K562 (cell line): ENCODE measurements around the gene DTHD1. TPM values are rescaled to one million over a fixed set of nuclear protein-coding genes. Genes with fewer than 3 reads are reported as not detected.

Experiments used
- ATAC-seq: fragments of 200-7000 bp; cut with Tn5 transposase; 3 replicates; pipeline ENCODE4 v1.9.1; 2020; ENCODE audit warnings: moderate library complexity
- BruUV-seq: library from RNA; stranded (reverse); fragments of 400-500 nt; replicated peaks from 2 replicates; lab custom pipeline; 2021; lab: Mats Ljungman, UMichigan
- CTCF ChIA-PET: fragments of 300-600 bp; formaldehyde crosslinking; extraction: SDS; loops from one replicate; lab custom pipeline; 2021; ENCODE audit warnings: low intra/inter-chr PET ratio; lab: Yijun Ruan, JAX
- POLR2A ChIA-PET: fragments of 300-600, 350-650 bp; sonication (Branson Sonifier 250); formaldehyde crosslinking; extraction: SDS; loops from one replicate; lab custom pipeline; 2021; ENCODE audit warnings: antibody characterized with exemption, inconsistent platforms; lab: Yijun Ruan, JAX
- DNase-seq, 4 experiments: peaks; one replicate each; pipeline versions ENCODE4 v3.0.0 to v3.0.0-alpha.2; 2011 to 2018; ENCODE audit warnings: low spot score in 3 of 4, mixed read lengths in 3 of 4; ENCODE audit errors: extremely low read depth in 1 of 4
- FAIRE-seq: peaks from 2 replicates; lab custom pipeline; 2011; peaks lifted over from hg19 to GRCh38; lab: Jason Lieb, UNC
- H2AFZ ChIP-seq: 2 replicates; pipeline ENCODE4 v1.6.0; 2011; ENCODE audit warnings: low read depth, low read length, control low read depth, inconsistent platforms
- H3K27ac ChIP-seq: fragments of 200-600 bp; 3 replicates; pipeline ENCODE4 v1.8.0; 2011; ENCODE audit warnings: low read depth, mild to moderate bottlenecking, control low read depth, inconsistent platforms, low read length, moderate library complexity, mixed read lengths; ENCODE audit errors: extremely low read depth
- H3K27me3 ChIP-seq, 2 experiments: fragments of 300-600 bp in 1 of 2; 2 replicates in 1 of 2; 3 replicates in 1 of 2; pipeline versions ENCODE4 v1.6.0 to v1.8.0; 2011; ENCODE audit warnings: inconsistent platforms in 2 of 2, low read length in 2 of 2, mild to moderate bottlenecking in 1 of 2, mixed read lengths in 1 of 2, moderate library complexity in 1 of 2; ENCODE audit not compliant: control insufficient read depth in 2 of 2, insufficient read depth in 2 of 2
- H3K36me3 ChIP-seq: fragments of 300-600 bp; 3 replicates; pipeline ENCODE4 v1.8.0; 2011; ENCODE audit warnings: mild to moderate bottlenecking, low read length, inconsistent platforms; ENCODE audit not compliant: control insufficient read depth, insufficient read depth
- H3K4me1 ChIP-seq, 2 experiments: fragments of 200-600 bp in 1 of 2; replicated peaks in 1 of 2; 2 replicates in 1 of 2; 3 replicates in 1 of 2; pipeline versions ENCODE4 v1.5.1 to v1.8.0; 2011; ENCODE audit warnings: inconsistent platforms in 2 of 2, low read length in 2 of 2, mild to moderate bottlenecking in 1 of 2, mixed read lengths in 1 of 2, moderate library complexity in 1 of 2; ENCODE audit not compliant: control insufficient read depth in 2 of 2, insufficient read depth in 2 of 2
- H3K4me2 ChIP-seq: 2 replicates; pipeline ENCODE4 v1.6.1; 2011; ENCODE audit warnings: low read length, control low read depth, inconsistent platforms, mixed read lengths; ENCODE audit not compliant: insufficient read depth
- H3K4me3 ChIP-seq: fragments of 200-600 bp; sonication (generic), shearing (Covaris generic); 2 replicates; pipeline ENCODE4 v1.5.1; 2016; ENCODE audit warnings: control low read depth, inconsistent platforms
- H3K79me2 ChIP-seq: fragments of 200-600 bp; 3 replicates; pipeline ENCODE4 v1.8.0; 2011; ENCODE audit warnings: low read length, inconsistent platforms; ENCODE audit not compliant: control insufficient read depth, insufficient read depth
- H3K9ac ChIP-seq, 2 experiments: 2 replicates each; pipeline versions ENCODE4 v1.6.0 to v1.6.1; 2011; ENCODE audit warnings: low read depth in 2 of 2, low read length in 2 of 2, control low read depth in 1 of 2, inconsistent platforms in 1 of 2, mild to moderate bottlenecking in 1 of 2, mixed read lengths in 1 of 2; ENCODE audit not compliant: insufficient read depth in 1 of 2
- H3K9me1 ChIP-seq: one replicate; pipeline ENCODE4 v1.6.0; 2011; ENCODE audit warnings: inconsistent platforms, mild to moderate bottlenecking, low read length, moderate library complexity; ENCODE audit not compliant: control insufficient read depth, insufficient read depth
- H3K9me3 ChIP-seq: replicated peaks from 2 replicates; pipeline ENCODE4 v1.5.1; 2011; ENCODE audit warnings: low read depth, low read length, inconsistent platforms; ENCODE audit not compliant: control insufficient read depth, insufficient read depth
- H4K20me1 ChIP-seq: replicated peaks from 2 replicates; pipeline ENCODE4 v1.6.1; 2011; ENCODE audit warnings: low read length, inconsistent platforms, mixed read lengths; ENCODE audit not compliant: control insufficient read depth, insufficient read depth
- MTA1 ChIP-seq: fragments of 450-650 bp; IDR thresholded peaks from 2 replicates; pipeline ENCODE4 v1.6.1; 2017; ENCODE audit warnings: borderline replicate concordance
- MYNN ChIP-seq, 2 experiments: sonication (generic); formaldehyde crosslinking in 1 of 2; IDR thresholded peaks; 2 replicates each; pipeline versions ENCODE4 v1.5.0 to v1.6.1; 2016 to 2020; ENCODE audit warnings: antibody characterized with exemption in 1 of 2, missing genetic modification reagents in 1 of 2
- WGBS: fragments of 100-300 bp; shearing (Covaris generic); methylation state at CpG from one replicate; pipeline ENCODE4 v1.1.6; 2016; ENCODE audit warnings: low coverage, mixed read lengths; ENCODE audit not compliant: insufficient coverage; ENCODE audit errors: missing lambda C conversion rate; 5-methylcytosine and 5-hydroxymethylcytosine counted together
- in situ Hi-C: fragments of 300-500 bp; cut with MboI; formaldehyde crosslinking; loops from 4 replicates; pipeline ENCODE4 v1.15.0; 2018; ENCODE audit warnings: inconsistent platforms, mixed read lengths
- intact Hi-C: fragments of 100-400 bp; cut with micrococcal nuclease; formaldehyde crosslinking; loops from 2 replicates; pipeline ENCODE4 v1.14.2; 2022
- polyA plus RNA-seq, 8 experiments: library from polyadenylated mRNA; depleted of rRNA in 4 of 8; stranded (reverse) in 5 of 8; unstranded in 3 of 8; fragments of >200 nt; fragmentation: Nextera tagmentation in 2 of 8; fragmentation: Illumina TruSeq in 1 of 8; extraction: Ambion mirVana in 2 of 8; extraction: Trizol in 1 of 8; gene quantifications; 2 replicates each; pipeline versions ENCODE4 v1.2.1 to v1.2.3, GENCODE V29; 2011 to 2014; ENCODE audit warnings: inconsistent platforms in 1 of 8, missing spikeins in 1 of 8
- total RNA-seq, 7 experiments: library from RNA; depleted of rRNA in 6 of 7; stranded (reverse); fragments of >200 nt in 6 of 7; fragmentation: Illumina TruSeq in 2 of 7; extraction: Trizol in 2 of 7; gene quantifications; 2 replicates each; pipeline versions ENCODE4 v1.2.1 to v1.2.3, GENCODE V29; 2011 to 2021; ENCODE audit warnings: low replicate concordance in 1 of 7
- TF ChIP-seq, protein P1 (sequence below): fragments of 450-650 bp; IDR thresholded peaks from 2 replicates; pipeline ENCODE4 v1.7.1; 2018; ENCODE audit warnings: mild to moderate bottlenecking, low read depth; ENCODE audit not compliant: partially characterized antibody

DTHD1 gene
- total and polyA plus RNA-seq, 9 of the 15 experiments (the other 6 are each of a cell fraction or from before 2014, with no cell fraction given), result not detected

DNA sequence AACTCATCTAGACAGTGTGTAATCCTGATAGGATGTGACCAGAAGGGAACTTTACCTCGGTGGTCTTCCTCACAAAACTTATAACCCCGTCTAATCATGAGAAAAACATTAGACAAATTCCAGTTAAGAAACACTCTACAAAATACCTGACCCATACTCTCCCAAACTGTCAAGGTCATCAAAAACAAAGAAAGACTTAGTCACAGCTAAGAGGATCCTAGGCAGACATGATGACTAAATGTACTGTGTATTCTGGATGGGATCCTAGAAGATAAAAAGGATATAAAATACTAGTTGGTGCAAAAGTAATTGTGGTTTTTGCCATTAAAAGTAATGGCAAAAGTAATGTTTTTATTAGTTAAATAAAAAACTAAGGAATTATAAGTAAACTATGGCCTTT is 81.6 kb downstream of the DTHD1 start (continued):
- TF ChIP-seq, protein P1, sequence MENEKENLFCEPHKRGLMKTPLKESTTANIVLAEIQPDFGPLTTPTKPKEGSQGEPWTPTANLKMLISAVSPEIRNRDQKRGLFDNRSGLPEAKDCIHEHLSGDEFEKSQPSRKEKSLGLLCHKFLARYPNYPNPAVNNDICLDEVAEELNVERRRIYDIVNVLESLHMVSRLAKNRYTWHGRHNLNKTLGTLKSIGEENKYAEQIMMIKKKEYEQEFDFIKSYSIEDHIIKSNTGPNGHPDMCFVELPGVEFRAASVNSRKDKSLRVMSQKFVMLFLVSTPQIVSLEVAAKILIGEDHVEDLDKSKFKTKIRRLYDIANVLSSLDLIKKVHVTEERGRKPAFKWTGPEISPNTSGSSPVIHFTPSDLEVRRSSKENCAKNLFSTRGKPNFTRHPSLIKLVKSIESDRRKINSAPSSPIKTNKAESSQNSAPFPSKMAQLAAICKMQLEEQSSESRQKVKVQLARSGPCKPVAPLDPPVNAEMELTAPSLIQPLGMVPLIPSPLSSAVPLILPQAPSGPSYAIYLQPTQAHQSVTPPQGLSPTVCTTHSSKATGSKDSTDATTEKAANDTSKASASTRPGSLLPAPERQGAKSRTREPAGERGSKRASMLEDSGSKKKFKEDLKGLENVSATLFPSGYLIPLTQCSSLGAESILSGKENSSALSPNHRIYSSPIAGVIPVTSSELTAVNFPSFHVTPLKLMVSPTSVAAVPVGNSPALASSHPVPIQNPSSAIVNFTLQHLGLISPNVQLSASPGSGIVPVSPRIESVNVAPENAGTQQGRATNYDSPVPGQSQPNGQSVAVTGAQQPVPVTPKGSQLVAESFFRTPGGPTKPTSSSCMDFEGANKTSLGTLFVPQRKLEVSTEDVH, result no peak
- TF ChIP-seq MTA1, result no peak

DNA sequence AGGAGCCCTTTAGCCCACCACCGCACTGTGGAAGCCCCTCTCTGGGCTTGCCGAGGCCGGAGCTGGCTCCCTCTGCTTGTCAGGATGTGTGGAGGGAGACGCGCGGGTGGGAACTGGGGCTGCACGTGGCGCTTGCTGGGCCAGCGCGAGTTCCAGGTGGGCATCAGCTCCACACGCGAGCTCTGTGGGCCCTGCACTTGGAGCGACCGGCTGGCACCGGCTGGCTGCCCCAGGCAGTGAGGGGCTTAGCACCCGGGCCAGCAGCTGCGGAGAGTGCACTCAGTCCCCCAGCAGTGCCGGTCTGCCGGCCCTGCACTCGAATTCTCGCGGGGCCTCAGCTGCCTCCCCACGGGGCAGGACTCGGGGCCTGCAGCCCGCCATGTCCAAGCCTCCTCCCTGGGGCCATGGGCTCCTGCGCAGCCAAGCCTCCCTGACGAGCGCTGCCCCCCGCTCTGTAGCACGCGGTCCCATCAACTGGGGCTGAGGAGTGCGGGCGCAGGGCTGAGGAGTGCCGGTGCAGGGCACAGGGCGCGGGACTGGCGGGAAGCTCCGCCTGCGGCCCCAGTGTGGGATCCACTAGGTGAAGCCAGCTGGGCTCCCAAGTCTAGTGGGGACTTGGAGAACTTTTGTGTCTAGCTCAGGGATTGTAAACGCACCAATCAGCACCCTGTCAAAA is 93.6 kb downstream of the DTHD1 start:
- TF ChIP-seq MYNN (IDR thresholded peaks at IDR 0.05), result no peak
- no peak for TF ChIP-seq MYNN (CRISPR knock-in tag; IDR thresholded peaks at IDR 0.05)
- in situ Hi-C loops (loop anchor here (25.0 kb wide), 1 partner anchor 1012 kb away; no protein-coding TSS in a partner anchor), intact Hi-C loops (no loop called here)
- Histone ChIP-seq H3K4me3 (no peak overlapping the region), H3K4me1 (no peaks in the 10 kb centered on the region), H2AFZ (no peak overlapping the region), H3K36me3 (no peaks in the 10 kb centered on the region), H3K79me2 (no peaks in the 10 kb centered on the region), H3K27ac (no peak overlapping the region), H3K9ac (no peak overlapping the region), H3K9me1 (no peaks in the 10 kb centered on the region), H3K4me2 (no peak overlapping the region), H4K20me1 (no peaks in the 10 kb centered on the region), H3K27me3 (no peaks in the 10 kb centered on the region), H3K9me3 (no peaks in the 10 kb centered on the region)
- FAIRE-seq (no peak), DNase-seq (no peak), ATAC-seq (no peak)
- ChIA-PET CTCF (no interaction called here), POLR2A (no interaction called here)
- no TSS peak for BruUV-seq
- WGBS, result 3% methylated on average over 21 of the region's 40 CpGs
